Astrocyte of the cerebellum (primary cell): Measurements from ENCODE around the gene RBMS1.

Source experiments
- DNase-seq: peaks from one replicate; pipeline ENCODE4 v3.0.0-alpha.2; 2011; ENCODE audit warnings: low read depth
- H3K4me3 ChIP-seq: 2 replicates; pipeline ENCODE4 v1.5.1; 2011; ENCODE audit warnings: mild to moderate bottlenecking, low read depth, low read length, moderate library complexity
- CTCF ChIP-seq: IDR thresholded peaks from 2 replicates; pipeline ENCODE4 v1.5.1; 2012; ENCODE audit warnings: low read length, low read depth, moderate library complexity, mild to moderate bottlenecking; ENCODE audit errors: missing control alignments
- in situ Hi-C: cut with HindIII; loops from 2 replicates; pipeline ENCODE4 v1.10.0; 2017; ENCODE audit warnings: low sequenced_read_pairs

The RBMS1 gene

DNA sequence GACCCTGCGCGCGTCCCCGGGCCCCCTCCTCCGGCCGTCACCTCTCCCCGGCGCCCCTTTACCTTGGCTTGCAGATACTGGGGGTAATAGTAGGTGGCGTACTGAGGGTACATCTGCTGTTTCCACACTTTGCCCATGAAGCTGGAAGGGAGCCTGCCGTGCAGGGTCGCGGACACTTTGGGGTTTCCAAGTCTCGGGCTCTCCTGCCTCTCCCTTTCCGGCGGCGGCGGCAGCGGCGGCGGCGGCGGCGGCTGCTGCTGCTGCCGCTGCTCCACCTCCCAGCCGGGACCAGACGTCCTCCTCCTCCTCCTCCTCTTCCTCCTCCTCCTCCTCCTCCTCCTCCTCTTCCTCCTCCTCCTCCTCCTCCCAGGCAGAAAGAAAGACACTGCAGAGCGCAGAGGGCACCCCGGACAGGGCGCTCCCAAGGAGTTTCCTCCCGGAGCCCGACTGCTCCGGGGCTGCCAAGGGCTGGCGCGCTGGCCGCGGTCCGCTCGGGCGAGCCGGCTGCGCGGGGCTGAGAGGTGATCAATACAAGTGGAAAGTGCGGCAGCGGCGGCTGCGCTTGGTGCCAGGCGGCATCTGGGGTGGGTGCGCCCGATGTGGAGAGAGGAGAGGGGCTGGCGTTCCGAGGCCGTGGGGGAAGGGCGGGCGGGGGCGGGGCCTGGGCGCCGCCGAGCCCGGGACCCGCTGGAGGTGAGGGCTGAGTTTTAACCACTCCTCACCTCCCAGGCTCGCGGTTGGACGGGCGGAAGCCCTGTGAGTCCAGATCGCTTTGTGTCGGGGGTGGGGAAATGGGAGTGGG lies at the start of gene RBMS1:
RBMS1 (minus strand) TSS at position 581 of the 802 bp plus-strand sequence; CDS start at position 137, 444 bp downstream.
- no peak for DNase-seq
- no peak for TF ChIP-seq CTCF
- in situ Hi-C loops, result no loop called here

GRCh38 chr2:160541745-160542144 lies 48.1 kb upstream of the RBMS1 start:
- in situ Hi-C loops, result no loop called here
- no peak for TF ChIP-seq CTCF
- no peak overlapping the region for H3K4me3 ChIP-seq
- DNase-seq, result no peak

More for the DNA sequence above, at the start of gene RBMS1:
- peak within 1 kb of the TSS; percentile 85 for H3K4me3 ChIP-seq

GRCh38 chr2:160538559-160539355 lies 45.1 kb upstream of the RBMS1 start:
- no peak for DNase-seq
- TF ChIP-seq CTCF, result no peak
- in situ Hi-C loops, result loop anchor here (5.0 kb wide), 1 partner anchor 44 kb away; no protein-coding TSS in a partner anchor
- H3K4me3 ChIP-seq, result no peak overlapping the region

DNA sequence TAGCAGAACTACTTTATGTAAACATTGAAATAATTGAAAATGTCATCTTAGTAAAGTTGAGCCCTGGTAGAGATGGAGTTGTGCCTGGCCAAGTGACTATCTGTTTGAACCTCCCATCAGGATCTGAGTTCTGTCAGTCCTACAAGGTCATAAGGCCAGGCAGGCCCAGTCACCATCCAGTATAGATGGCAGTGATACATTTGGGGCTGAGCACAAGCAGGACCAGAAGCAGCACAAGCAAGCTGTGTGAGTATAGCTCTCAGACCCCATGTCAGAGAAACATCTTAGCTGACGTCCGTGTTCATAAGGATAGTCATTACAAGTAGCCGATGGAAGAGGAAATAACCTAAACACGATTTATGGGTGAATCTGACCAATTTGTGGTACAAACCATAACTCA lies 44.5 kb upstream of the RBMS1 start:
- DNase-seq, result no peak
- in situ Hi-C loops, result loop anchor here (5.0 kb wide), 1 partner anchor 44 kb away; no protein-coding TSS in a partner anchor
- H3K4me3 ChIP-seq, result no peak overlapping the region
- no peak for TF ChIP-seq CTCF

DNA sequence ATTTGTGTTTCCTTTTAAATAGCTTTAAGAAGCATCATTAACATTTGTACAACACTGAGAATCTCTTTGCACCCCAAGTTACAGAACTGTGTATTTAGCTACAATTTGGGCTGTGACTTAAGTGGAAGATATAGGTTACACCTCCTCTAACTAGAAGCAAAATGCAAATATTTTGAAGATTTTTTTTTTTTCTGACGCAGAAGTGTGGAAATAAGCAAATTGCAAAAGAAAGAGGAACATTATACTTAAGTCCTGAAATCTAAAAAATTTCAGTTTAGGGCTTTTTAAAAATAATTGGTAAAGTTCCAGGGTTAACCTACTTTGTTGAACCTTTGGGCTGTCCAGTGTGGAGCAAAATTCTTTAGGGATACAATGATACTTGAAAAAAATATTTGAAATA lies 41.4 kb upstream of the RBMS1 start:
- in situ Hi-C loops, result loop anchor here (5.0 kb wide), 1 partner anchor 47 kb away; no protein-coding TSS in a partner anchor
- TF ChIP-seq CTCF, result no peak
- H3K4me3 ChIP-seq, result no peak overlapping the region
- DNase-seq, result no peak

GRCh38 chr2:160534249-160534648 lies 40.6 kb upstream of the RBMS1 start:
- in situ Hi-C loops, result no loop called here
- no peak overlapping the region for H3K4me3 ChIP-seq
- no peak for DNase-seq
- TF ChIP-seq CTCF, result no peak
